Smooth muscle cell (in vitro differentiated cells): ENCODE measurements around the gene FGFR2. TPM values are rescaled to one million over a fixed set of nuclear protein-coding genes. Genes with fewer than 3 reads are reported as not detected.
A peak's percentile ranks its signal among the peaks of the same experiment; 100 is the strongest.

ENCODE experiments used
- DNase-seq: peaks from one replicate; lab custom pipeline; 2025; ENCODE audit not compliant: unreplicated experiment; lab: John Stamatoyannopoulos, UW
- H2AFZ ChIP-seq: fragments of 200-600 bp; sonication (generic); 2 replicates; pipeline ENCODE4 v1.6.0; 2016; ENCODE audit warnings: antibody characterized with exemption, low read depth, mild to moderate bottlenecking
- H3F3A ChIP-seq: fragments of 200-600 bp; sonication (generic); 2 replicates; pipeline ENCODE4 v1.6.0; 2017; ENCODE audit warnings: antibody characterized with exemption, low read depth
- H3K27ac ChIP-seq: fragments of 200-600 bp; sonication (generic); 2 replicates; pipeline ENCODE4 v1.5.1; 2016; ENCODE audit warnings: low read depth, mild to moderate bottlenecking
- H3K27me3 ChIP-seq: fragments of 200-600 bp; sonication (generic); 2 replicates; pipeline ENCODE4 v1.6.1; 2016; ENCODE audit warnings: low read depth, mild to moderate bottlenecking
- H3K36me3 ChIP-seq: fragments of 200-600 bp; sonication (generic); 2 replicates; pipeline ENCODE4 v1.5.1; 2016; ENCODE audit warnings: low read depth
- H3K4me1 ChIP-seq: fragments of 200-600 bp; sonication (generic); 2 replicates; pipeline ENCODE4 v1.5.1; 2016; ENCODE audit warnings: low read depth
- H3K4me2 ChIP-seq: fragments of 200-600 bp; sonication (generic); 2 replicates; pipeline ENCODE4 v1.6.0; 2016; ENCODE audit warnings: mild to moderate bottlenecking
- H3K4me3 ChIP-seq: fragments of 200-600 bp; sonication (generic); 2 replicates; pipeline ENCODE4 v1.5.1; 2016; ENCODE audit warnings: mild to moderate bottlenecking
- H3K79me2 ChIP-seq: fragments of 200-600 bp; sonication (generic); 2 replicates; pipeline ENCODE4 v1.6.0; 2016; ENCODE audit warnings: low read depth, mild to moderate bottlenecking
- H3K9ac ChIP-seq: fragments of 200-600 bp; sonication (generic); 2 replicates; pipeline ENCODE4 v1.6.0; 2016; ENCODE audit warnings: low read depth
- H3K9me3 ChIP-seq: fragments of 200-600 bp; sonication (generic); replicated peaks from 2 replicates; pipeline ENCODE4 v1.5.1; 2016; ENCODE audit warnings: low read depth
- H4K20me1 ChIP-seq: fragments of 200-600 bp; sonication (generic); 2 replicates; pipeline ENCODE4 v1.6.0; 2016; ENCODE audit warnings: low read depth
- CTCF ChIP-seq: fragments of 200-600 bp; sonication (generic); IDR thresholded peaks from 2 replicates; pipeline ENCODE4 v1.5.1; 2017; ENCODE audit warnings: borderline replicate concordance, mild to moderate bottlenecking, antibody characterized with exemption; ENCODE audit not compliant: insufficient read depth, poor library complexity, severe bottlenecking
- WGBS: methylation state at CpG from one replicate; pipeline ENCODE4 v1.1.7; 2016; ENCODE audit warnings: low lambda C conversion rate; 5-methylcytosine and 5-hydroxymethylcytosine counted together
- polyA plus RNA-seq: library from polyadenylated mRNA; unstranded; fragments of >200 nt; fragmentation: Nextera tagmentation; extraction: Ambion mirVana; gene quantifications from 2 replicates; pipeline ENCODE4 v1.2.1, GENCODE V29; 2016
- total RNA-seq: library from RNA; depleted of rRNA; stranded (reverse); fragments of >200 nt; gene quantifications from 2 replicates; pipeline ENCODE4 v1.2.3, GENCODE V29; 2014

Gene FGFR2
- total and polyA plus RNA-seq, 2 experiments from 2014 or later, result 85.9 to 103 TPM

- DNase-seq, result no peak
- H2AFZ ChIP-seq, result no peak overlapping the region
- 73% methylated on average over 9 of the region's 9 CpGs for WGBS
- H3K36me3 ChIP-seq, result peaks cover 9% of the 10 kb centered on the region
- peaks cover 26% of the 10 kb centered on the region for H3K79me2 ChIP-seq
- H3K4me1 ChIP-seq, result peaks cover under 1% of the 10 kb centered on the region
- no peaks in the 10 kb centered on the region for H3K27me3 ChIP-seq
- H3K4me3 ChIP-seq, result no peak overlapping the region
- no peak for TF ChIP-seq CTCF
- no peak overlapping the region for H3K9ac ChIP-seq
- peaks cover 26% of the 10 kb centered on the region for H3F3A ChIP-seq
- H4K20me1 ChIP-seq, result peaks cover 69% of the 10 kb centered on the region
- H3K4me2 ChIP-seq, result no peak overlapping the region
- no peak overlapping the region for H3K27ac ChIP-seq
- H3K9me3 ChIP-seq, result no peaks in the 10 kb centered on the region
These were observed 102.5 kb downstream of the FGFR2 start for GRCh38 chr10:121495719-121496118.

GRCh38 chr10:121494296-121494695 is 103.9 kb downstream of the FGFR2 start:
- 77% methylated on average over 2 of the region's 2 CpGs for WGBS
- no peak for DNase-seq
- Histone ChIP-seq H3K4me2 (no peak overlapping the region), H3K36me3 (peaks cover 9% of the 10 kb centered on the region), H3K4me3 (no peak overlapping the region), H4K20me1 (peaks cover 75% of the 10 kb centered on the region), H3F3A (peaks cover 33% of the 10 kb centered on the region), H2AFZ (no peak overlapping the region), H3K9ac (no peak overlapping the region), H3K79me2 (peaks cover 30% of the 10 kb centered on the region), H3K27ac (no peak overlapping the region), H3K4me1 (peaks cover 5% of the 10 kb centered on the region), H3K27me3 (no peaks in the 10 kb centered on the region), H3K9me3 (no peaks in the 10 kb centered on the region)
- no peak for TF ChIP-seq CTCF

DNA sequence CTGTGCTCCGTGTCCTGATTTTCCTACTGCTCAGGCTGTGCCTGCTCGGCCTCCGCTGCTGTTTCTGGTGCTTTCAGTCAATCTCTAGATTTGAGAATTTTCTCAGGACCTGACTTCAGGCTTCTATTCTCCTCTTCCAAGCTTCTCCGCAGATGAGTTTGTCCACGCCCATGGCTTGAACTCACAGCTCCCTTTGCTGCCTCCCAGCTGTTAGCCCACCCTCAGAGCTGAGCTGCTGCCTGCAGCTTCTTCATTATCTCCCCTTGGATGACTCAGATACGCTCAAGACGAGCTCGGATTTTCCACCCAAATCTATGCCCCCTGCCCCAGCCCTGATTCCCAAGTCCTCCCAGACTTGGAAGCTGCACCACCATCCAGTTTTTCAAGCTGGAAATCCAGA is 104.7 kb downstream of the FGFR2 start:
- Histone ChIP-seq H3K27me3 (no peaks in the 10 kb centered on the region), H2AFZ (no peak overlapping the region), H3F3A (peaks cover 33% of the 10 kb centered on the region), H3K4me3 (no peak overlapping the region), H3K4me1 (peaks cover 5% of the 10 kb centered on the region), H4K20me1 (peaks cover 76% of the 10 kb centered on the region), H3K9me3 (no peaks in the 10 kb centered on the region), H3K27ac (no peak overlapping the region), H3K9ac (no peak overlapping the region), H3K79me2 (peaks cover 32% of the 10 kb centered on the region), H3K4me2 (peak overlapping the region; percentile 43), H3K36me3 (peaks cover 9% of the 10 kb centered on the region)
- 58% methylated on average over 8 of the region's 8 CpGs for WGBS
- no peak for TF ChIP-seq CTCF
- no peak for DNase-seq

DNA sequence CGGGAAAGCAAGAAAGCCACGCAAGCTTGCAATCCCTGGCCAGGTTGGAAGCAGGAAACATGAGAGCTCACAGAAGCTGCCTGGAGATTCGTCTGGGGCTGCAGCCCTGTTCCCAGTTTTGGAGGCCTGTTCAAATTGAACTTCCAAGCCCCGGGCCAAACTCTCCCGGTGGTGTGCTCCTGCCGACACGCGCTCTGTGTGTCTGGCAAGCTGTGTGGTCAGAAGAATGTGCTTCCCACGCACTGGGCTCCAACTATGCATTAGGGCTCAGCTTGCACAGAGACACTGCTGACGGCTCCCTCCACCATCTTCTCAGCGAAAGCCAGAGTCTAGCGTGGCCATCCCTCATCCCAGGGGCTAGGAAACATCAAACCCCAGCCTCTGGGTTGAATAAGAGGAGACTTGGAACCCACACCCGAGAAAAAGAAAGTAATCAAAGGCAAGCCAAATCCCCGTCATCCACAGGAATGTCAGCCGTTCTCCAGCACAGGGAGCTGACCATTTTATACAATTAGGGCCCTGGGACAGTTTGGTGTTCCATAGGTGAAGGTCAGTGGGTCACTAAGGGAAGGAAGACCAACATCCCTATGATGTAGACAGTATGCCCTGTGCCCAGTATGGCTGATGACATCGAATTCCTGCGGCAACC is 107.2 kb downstream of the FGFR2 start:
- peaks cover 37% of the 10 kb centered on the region for H3F3A ChIP-seq
- no peak overlapping the region for H3K9ac ChIP-seq
- H3K27ac ChIP-seq, result peak overlapping the region; percentile 14
- H3K9me3 ChIP-seq, result no peaks in the 10 kb centered on the region
- peaks cover 5% of the 10 kb centered on the region for H3K4me1 ChIP-seq
- H3K4me2 ChIP-seq, result peak overlapping the region; percentile 55
- H4K20me1 ChIP-seq, result peaks cover 59% of the 10 kb centered on the region
- peaks cover 3% of the 10 kb centered on the region for H3K36me3 ChIP-seq
- TF ChIP-seq CTCF, result no peak
- peaks cover 19% of the 10 kb centered on the region for H3K79me2 ChIP-seq
- no peaks in the 10 kb centered on the region for H3K27me3 ChIP-seq
- H3K4me3 ChIP-seq, result no peak overlapping the region
- 24% methylated on average over 17 of the region's 17 CpGs for WGBS
- H2AFZ ChIP-seq, result no peak overlapping the region
- no peak for DNase-seq
